PFSK-1 (cell line): ENCODE results near the gene ZNF296.

Experiments used
- REST ChIP-seq, 2 experiments: IDR thresholded peaks; 2 replicates each; pipeline versions ENCODE4 v1.6.1 to v1.8.0; 2011 to 2012; ENCODE audit warnings: low read depth in 2 of 2, low read length in 2 of 2, control low read depth in 1 of 2, inconsistent platforms in 1 of 2, mild to moderate bottlenecking in 1 of 2, moderate library complexity in 1 of 2; ENCODE audit not compliant: insufficient read depth in 1 of 2
- SIN3A ChIP-seq: IDR thresholded peaks from 2 replicates; pipeline ENCODE4 v1.6.1; 2012; ENCODE audit warnings: mild to moderate bottlenecking, low read length, moderate library complexity, borderline replicate concordance; ENCODE audit not compliant: insufficient read depth

DNA sequence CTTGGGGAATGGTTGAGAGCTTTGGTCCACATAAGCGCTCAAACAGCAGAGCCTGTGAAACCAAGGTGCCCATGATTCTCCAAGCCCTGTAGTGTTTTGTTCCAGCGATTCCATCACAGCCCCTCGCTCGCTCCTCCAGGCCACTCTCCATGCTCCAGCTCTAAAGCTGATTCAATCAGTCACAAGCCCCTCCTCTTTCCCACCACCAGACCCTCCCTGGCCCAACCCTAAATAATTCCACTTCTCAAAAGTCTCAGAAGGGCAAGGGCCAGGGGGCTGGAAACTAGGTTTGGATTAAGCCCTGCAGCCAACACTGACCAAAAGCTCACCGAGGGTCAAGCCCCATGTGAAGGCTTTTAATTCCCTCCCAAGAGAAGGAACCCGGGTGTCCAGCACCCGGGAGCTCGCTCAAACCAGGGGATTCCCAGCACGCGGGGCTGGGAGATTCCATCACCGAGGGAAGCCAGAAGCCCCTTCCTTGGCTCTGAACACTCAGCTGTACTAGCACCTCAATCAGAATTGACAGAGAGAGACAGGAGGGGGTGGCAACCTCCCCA, 1.5 kb downstream of the ZNF296 start:
- TF ChIP-seq SIN3A (no peak), REST (IDR thresholded peaks at IDR 0.05; ENCODE audit: insufficient read depth in 1 of 2, low read depth in 2 of 2, low read length in 2 of 2) (no peak)
